ENCODE data around the gene ZNF697. TPM values are rescaled to one million over a fixed set of nuclear protein-coding genes. Genes with fewer than 3 reads are reported as not detected.

ZNF697 gene
- total and polyA plus RNA-seq, 2 of the 4 experiments (the other 2 are of a cell fraction), result 6.2 to 10.2 TPM

DNA sequence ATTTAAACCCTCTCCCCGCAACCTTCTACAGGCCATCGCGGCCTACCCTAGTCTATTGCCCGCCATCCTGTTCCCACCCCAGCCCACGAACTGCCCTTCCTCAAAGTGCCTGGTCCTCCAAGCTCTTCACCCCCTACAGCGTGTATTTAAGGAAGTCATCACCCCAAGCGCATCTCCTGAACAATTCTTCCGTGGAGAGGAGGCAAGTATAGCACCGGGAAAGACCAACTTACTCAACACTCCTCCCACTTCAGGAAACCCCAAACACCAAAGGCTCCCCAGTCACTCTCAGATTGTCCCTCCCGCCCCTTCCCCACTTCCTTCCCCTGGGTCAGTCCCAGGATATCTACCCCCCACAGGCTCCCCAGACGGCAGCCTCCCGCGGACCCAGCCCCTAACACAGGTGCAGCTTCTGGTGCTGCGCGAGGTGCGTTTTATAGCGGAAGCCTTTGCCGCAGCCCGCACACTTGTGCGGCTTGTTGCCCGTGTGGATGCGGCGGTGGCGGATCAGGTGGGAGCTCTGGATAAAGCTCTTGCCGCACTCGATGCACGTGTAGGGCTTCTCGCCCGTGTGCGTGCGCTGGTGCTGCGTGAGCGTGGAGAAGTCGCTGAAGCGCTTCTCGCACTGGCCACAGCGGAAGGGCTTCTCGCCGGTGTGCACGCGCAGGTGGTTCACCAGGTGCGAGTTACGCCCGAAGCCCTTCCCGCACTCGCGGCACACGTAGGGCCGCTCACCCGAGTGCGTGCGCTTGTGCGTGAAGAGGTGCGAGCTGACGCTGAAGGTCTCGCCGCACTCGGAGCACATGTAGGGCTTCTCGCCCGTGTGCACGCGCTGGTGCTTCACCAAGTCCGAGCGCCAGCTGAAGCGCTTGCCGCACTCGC, 25.5 kb downstream of the ZNF697 start (continued):
- TF ChIP-seq CEBPB (IDR thresholded peaks at IDR 0.05; ENCODE audit: low read depth, low read length), result no peak

DNA sequence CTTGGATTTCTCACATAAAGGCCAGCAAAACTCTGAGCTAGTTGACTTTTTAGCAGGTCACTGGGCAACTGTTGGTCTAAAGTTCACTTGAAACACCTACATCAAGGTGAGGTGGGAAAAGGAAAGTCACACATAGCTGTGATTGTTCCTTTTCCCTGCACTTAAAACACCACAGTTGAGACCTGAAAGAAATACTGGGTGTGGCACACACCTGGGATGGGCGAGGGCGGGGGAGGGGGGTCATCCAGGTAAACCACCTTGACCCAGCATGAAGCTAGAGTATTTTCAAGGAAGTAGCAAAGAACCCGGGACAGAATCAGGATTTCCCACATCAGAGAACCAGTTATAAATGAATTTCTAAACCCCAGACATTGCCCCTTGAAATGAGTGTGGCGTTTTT, 26.4 kb downstream of the ZNF697 start:
- H3K9me1 ChIP-seq (ENCODE audit: insufficient read depth, low read length), result peaks cover 10% of the 10 kb centered on the region

More for the DNA sequence above, 26.4 kb downstream of the ZNF697 start:
- H2BK20ac ChIP-seq (ENCODE audit: low read depth, low read length), result no peak overlapping the region
- no peak overlapping the region for H3K4me3 ChIP-seq (ENCODE audit: insufficient read depth, low read depth, low read length)
- peaks cover 35% of the 10 kb centered on the region for H3K36me3 ChIP-seq (ENCODE audit: control insufficient read depth, insufficient read depth, low read length)
- POLR2A ChIA-PET (ENCODE audit: unreplicated experiment), result no interaction called here
- H3K27me3 ChIP-seq (ENCODE audit: control insufficient read depth, insufficient read depth, low read length), result no peaks in the 10 kb centered on the region
- no peak overlapping the region for H2AFZ ChIP-seq (replicated peaks; ENCODE audit: low read length, poor library complexity)
- H3K14ac ChIP-seq (replicated peaks; ENCODE audit: low read depth, low read length), result no peak overlapping the region
- H3K4ac ChIP-seq (ENCODE audit: low read depth, low read length), result no peak overlapping the region
- no CpG with 5 or more reads among the region's 4 CpGs for WGBS, 2 experiments (ENCODE audit: extremely low coverage in 2 of 2, insufficient read length in 1 of 2)
- dilution Hi-C loops (cut with HindIII; ENCODE audit: low sequenced_read_pairs, unreplicated experiment) (no loop called here), intact Hi-C loops (cut with micrococcal nuclease) (no loop called here), in situ Hi-C loops (cut with MboI; ENCODE audit: low sequenced_read_pairs) (no loop called here)
- DNase-seq (no peak), ATAC-seq (ENCODE audit: low read depth) (no peak)
- no peak overlapping the region for H3K23ac ChIP-seq (ENCODE audit: low read depth, low read length)
- H3K27ac ChIP-seq (ENCODE audit: insufficient read depth, low read length), result no peak overlapping the region
- H2BK5ac ChIP-seq (ENCODE audit: low read depth, low read length, poor library complexity, severe bottlenecking), result no peak overlapping the region
- H3K18ac ChIP-seq (ENCODE audit: low read depth, low read length), result no peak overlapping the region
- no peak overlapping the region for H4K5ac ChIP-seq (ENCODE audit: low read depth, low read length)
- H4K20me1 ChIP-seq (ENCODE audit: insufficient read depth, low read length), result peaks cover 9% of the 10 kb centered on the region; the same call in 1 of the 2 replicates
- H2AK9ac ChIP-seq (replicated peaks; ENCODE audit: low read depth, low read length, poor library complexity), result no peak overlapping the region
- H3K9ac ChIP-seq (ENCODE audit: low read depth, low read length), result no peak overlapping the region
- peaks cover 22 to 36% of the 10 kb centered on the region in 2 experiments for H3K79me1 ChIP-seq (ENCODE audit: low read depth in 1 of 2, low read length in 2 of 2)
- BruUV-seq (replicated peaks), result no TSS peak
- no peak for TF ChIP-seq CHD1 (IDR thresholded peaks at IDR 0.05; ENCODE audit: low read depth, low read length)
- TF ChIP-seq RAD21 (IDR thresholded peaks at IDR 0.05; ENCODE audit: low read length), result no peak
- H3K56ac ChIP-seq (ENCODE audit: extremely low read depth, insufficient read depth, low read length), result no peak overlapping the region
- peaks cover 6% of the 10 kb centered on the region; the same call in 1 of the 2 replicates for H3K4me1 ChIP-seq (ENCODE audit: control insufficient read depth, insufficient read depth, low read length)
- CTCF ChIA-PET, result interaction anchor here (0.9 to 1.3 kb wide), 2 partner anchors 53 to 54 kb away, joined by 3 read pairs; no protein-coding TSS in a partner anchor
- H3K4me2 ChIP-seq (ENCODE audit: low read depth, low read length), result no peak overlapping the region
- H2AK5ac ChIP-seq (ENCODE audit: low read depth, low read length), result no peak overlapping the region
- no peak overlapping the region for H4K91ac ChIP-seq (ENCODE audit: insufficient read depth, low read depth, low read length)
- H2BK15ac ChIP-seq (ENCODE audit: low read depth, low read length), result no peak overlapping the region
- no peak overlapping the region for H2BK120ac ChIP-seq (ENCODE audit: low read depth, low read length)
- no peak overlapping the region for H4K8ac ChIP-seq (ENCODE audit: low read depth in 2 of 2, low read length in 2 of 2)
- H3K9me3 ChIP-seq (ENCODE audit: control insufficient read depth, insufficient read depth, low read length), result no peaks in the 10 kb centered on the region

All from IMR-90 (cell line).